Activated T-cell treated with anti-CD3 and anti-CD28 coated beads, Interleukin-2, amount 50 U/mL, for 72 hours (primary cell): ENCODE data around the gene NRF1. TPM values are rescaled to one million over a fixed set of nuclear protein-coding genes. Genes with fewer than 3 reads are reported as not detected.
"Not testable (repeated sequence)": the region's sequence is repeated elsewhere in the genome, so short reads cannot be mapped to it uniquely, and the experiment has no call there.

ENCODE experiments used
- ATAC-seq, 2 donors: fragments of 150-1000 bp; cut with Tn5 transposase; replicated peaks in 1 of 2; 2 replicates each; pipeline ENCODE4 v1.10.0; 2021; ENCODE audit warnings: moderate library complexity in 2 of 2, mild to moderate bottlenecking in 1 of 2
- DNase-seq, 2 donors: peaks; one replicate each; pipeline ENCODE4 v3.0.0; 2021 to 2022; ENCODE audit warnings: mixed read lengths in 1 of 2
- H3K27ac Mint-ChIP-seq: one replicate; pipeline ENCODE4 v1.8.0; 2022; ENCODE audit warnings: mild to moderate bottlenecking, moderate library complexity, mixed read lengths
- H3K27me3 Mint-ChIP-seq: one replicate; pipeline ENCODE4 v1.8.0; 2022; ENCODE audit warnings: low read depth, mixed read lengths
- H3K36me3 Mint-ChIP-seq, 2 donors: one replicate each; pipeline ENCODE4 v1.8.0; 2022; ENCODE audit warnings: mixed read lengths in 2 of 2, mild to moderate bottlenecking in 1 of 2; ENCODE audit not compliant: insufficient read depth in 2 of 2
- H3K4me1 Mint-ChIP-seq: one replicate; pipeline ENCODE4 v1.8.0; 2022; ENCODE audit warnings: low read depth, mixed read lengths
- H3K4me3 Mint-ChIP-seq, 2 donors: one replicate each; pipeline ENCODE4 v1.8.0; 2022; ENCODE audit warnings: mild to moderate bottlenecking in 2 of 2, mixed read lengths in 2 of 2, moderate library complexity in 2 of 2
- H3K9me3 Mint-ChIP-seq, 2 donors: one replicate each; pipeline ENCODE4 v1.8.0; 2022; ENCODE audit warnings: mixed read lengths in 2 of 2
- total RNA-seq, 2 donors: library from RNA; stranded (reverse); gene quantifications; one replicate each; pipeline ENCODE4 v1.2.3, GENCODE V29; 2022

NRF1 gene
- total RNA-seq, 2 donors from 2014 or later, result 22.1 to 25.1 TPM

DNA sequence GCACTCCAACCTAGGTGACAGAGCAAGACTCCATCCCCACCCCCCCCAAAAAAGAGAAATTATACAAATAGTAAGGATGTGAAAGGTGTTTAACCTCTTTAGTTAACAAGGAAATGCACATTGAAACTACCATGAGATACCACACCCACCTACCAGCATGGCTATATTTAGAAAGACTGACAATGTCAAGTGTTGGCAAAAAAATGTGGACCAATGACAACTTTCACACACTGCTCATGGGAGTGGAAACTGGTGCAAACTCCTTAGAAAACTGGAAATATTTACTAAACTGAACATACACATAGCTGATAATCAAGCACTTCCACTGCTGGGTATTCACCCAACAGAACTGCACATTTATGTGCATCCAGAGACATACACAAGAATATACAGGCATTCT lies 23.3 kb upstream of the NRF1 start:
- no peak for DNase-seq
- Mint-ChIP-seq H3K4me3 (no peak overlapping the region), H3K4me1 (no peaks in the 10 kb centered on the region), H3K36me3 (peaks cover 14 to 23% of the 10 kb centered on the region in 2 donors), H3K27me3 (peaks cover 14% of the 10 kb centered on the region), H3K9me3 (peaks cover 3 to 8% of the 10 kb centered on the region in 2 donors), H3K27ac (no peak overlapping the region)
- ATAC-seq, result no peak

DNA sequence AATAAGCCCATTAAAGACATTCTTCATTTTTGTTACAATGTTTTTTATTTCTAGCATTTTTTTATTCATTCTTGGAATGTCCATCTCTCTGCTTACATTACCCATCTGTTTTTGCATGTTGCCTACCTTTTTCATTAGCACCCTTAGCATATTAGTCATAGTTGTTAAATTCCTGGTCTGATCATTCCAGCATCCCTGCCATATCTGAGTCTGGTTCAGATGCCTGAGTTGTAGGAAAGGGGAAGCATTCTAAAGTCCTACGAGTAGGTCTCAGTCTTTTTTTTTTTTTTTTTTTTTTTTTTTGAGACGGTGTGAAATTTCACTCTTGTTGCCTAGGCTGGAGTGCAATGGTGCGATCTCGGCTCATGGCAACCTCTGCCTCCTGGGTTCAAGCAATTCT lies 19.7 kb upstream of the NRF1 start:
- DNase-seq (no peak), ATAC-seq (no peak)
- Mint-ChIP-seq H3K27ac (no peak overlapping the region), H3K27me3 (peaks cover 14% of the 10 kb centered on the region), H3K4me3 (no peak overlapping the region), H3K9me3 (peaks cover 2% of the 10 kb centered on the region in 2 donors), H3K4me1 (no peaks in the 10 kb centered on the region), H3K36me3 (peaks cover 4% of the 10 kb centered on the region in 2 donors)

DNA sequence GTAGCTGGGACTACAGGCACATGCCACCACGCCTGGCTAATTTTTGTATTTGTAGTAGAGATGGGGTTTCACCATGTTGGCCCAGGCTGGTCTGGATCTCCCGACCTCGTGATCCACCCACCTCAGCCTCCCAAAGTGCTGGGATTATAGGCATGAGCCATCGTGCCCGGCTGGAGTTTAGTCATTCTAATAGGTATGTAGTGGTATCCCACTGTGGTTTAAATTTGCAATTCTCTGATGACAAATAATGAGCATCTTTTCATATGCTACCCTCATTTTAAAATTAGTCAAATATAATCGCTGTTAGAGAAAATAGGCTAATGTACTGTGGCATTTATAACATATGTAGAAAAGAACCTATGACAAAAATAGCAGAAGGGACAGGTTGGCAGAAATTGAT lies 15.1 kb upstream of the NRF1 start:
- DNase-seq, H3K27me3 Mint-ChIP-seq, H3K27ac Mint-ChIP-seq, H3K4me1 Mint-ChIP-seq, H3K4me3 Mint-ChIP-seq, H3K36me3 Mint-ChIP-seq, H3K9me3 Mint-ChIP-seq, ATAC-seq: not testable (repeated sequence)

DNA sequence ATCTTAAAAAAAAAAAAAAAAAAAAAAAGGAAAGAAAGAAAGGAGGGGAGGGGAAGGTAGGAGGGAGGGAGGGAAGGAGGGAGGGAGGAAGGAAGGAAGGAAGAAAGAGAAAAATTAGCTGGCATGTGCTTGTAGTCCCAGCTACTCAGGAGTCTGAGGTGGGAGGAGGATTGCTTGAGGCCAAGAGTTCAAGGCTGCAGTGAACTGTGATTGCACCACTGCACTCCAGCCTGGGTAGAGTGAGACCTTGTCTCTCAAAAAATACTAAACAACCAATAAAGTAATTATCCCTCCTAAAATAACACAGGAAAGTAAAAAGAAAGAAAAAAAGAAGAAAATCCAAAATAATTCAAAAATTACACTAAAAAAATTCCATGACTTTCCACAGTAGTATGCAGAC lies 13.8 kb upstream of the NRF1 start:
- H3K4me1 Mint-ChIP-seq, result no peaks in the 10 kb centered on the region
- H3K36me3 Mint-ChIP-seq, result no peaks in the 10 kb centered on the region
- H3K27ac Mint-ChIP-seq, result no peak overlapping the region
- DNase-seq (no peak), ATAC-seq (no peak)
- H3K9me3 Mint-ChIP-seq, result no peaks in the 10 kb centered on the region
- no peak overlapping the region for H3K4me3 Mint-ChIP-seq
- H3K27me3 Mint-ChIP-seq, result no peaks in the 10 kb centered on the region

DNA sequence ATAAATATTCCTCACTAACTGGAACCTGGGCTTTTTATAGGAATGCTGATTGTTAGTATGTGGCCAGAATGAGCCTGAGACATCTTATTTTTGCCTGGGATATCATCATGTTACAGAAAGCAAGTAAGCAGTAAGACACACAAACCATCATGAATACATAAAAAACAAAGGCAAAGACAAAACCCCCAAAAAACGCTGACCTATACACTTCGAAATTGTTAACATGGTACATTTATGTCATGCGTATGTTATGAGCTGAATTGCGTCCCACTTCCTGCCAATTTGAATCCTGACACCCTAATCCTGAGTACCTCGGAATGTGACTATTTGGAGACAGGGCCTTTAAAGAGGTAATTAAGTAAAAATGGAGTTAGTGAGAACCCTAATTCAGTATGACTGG lies 12.3 kb upstream of the NRF1 start:
- Mint-ChIP-seq H3K27me3 (no peaks in the 10 kb centered on the region), H3K27ac (no peak overlapping the region), H3K36me3 (no peaks in the 10 kb centered on the region), H3K4me3 (no peak overlapping the region), H3K4me1 (peaks cover 3% of the 10 kb centered on the region), H3K9me3 (no peaks in the 10 kb centered on the region)
- ATAC-seq (no peak), DNase-seq (no peak)

DNA sequence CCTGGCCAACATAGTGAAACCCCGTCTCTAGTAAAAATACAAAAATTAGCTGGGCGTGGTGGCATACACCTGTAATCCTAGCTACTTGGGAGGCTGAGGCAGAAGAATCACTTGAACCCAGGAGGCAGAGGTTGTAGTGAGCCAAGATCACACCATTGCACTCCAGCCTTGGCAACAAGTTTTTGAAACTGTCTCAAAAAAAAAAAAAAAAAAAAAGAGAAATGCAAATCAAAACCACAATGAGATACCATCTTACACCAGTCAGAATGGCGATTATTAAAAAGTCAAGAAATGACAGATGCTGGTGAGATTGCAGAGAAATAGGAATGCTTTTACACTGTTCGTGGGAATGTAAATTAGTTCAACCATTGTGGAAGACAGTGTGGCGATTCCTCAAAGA lies 7.9 kb upstream of the NRF1 start:
- peaks cover 21% of the 10 kb centered on the region for H3K4me1 Mint-ChIP-seq
- not testable (repeated sequence) for H3K27ac Mint-ChIP-seq

DNA sequence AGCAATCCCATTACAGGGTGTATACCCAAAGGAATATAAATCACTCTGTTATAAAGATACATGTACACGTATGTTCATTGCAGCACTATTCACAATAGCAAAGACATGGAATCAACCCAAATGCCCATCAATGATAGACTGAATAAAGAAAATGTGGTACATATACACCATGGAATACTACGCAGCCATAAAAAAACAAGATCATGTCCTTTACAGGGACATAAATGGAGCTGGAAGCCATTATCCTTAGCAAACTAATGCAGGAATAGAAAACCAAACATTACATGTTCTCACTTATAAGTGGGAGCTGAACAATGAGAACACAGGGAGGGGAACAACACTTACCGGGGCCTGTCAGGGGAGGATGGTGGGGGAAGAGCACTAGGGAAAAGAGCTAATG lies 7.5 kb upstream of the NRF1 start:
- not testable (repeated sequence) for H3K36me3 Mint-ChIP-seq, DNase-seq, H3K27ac Mint-ChIP-seq, ATAC-seq, H3K9me3 Mint-ChIP-seq, H3K4me3 Mint-ChIP-seq, H3K27me3 Mint-ChIP-seq
- H3K4me1 Mint-ChIP-seq, result peaks cover 25% of the 10 kb centered on the region

More for the DNA sequence above, 7.9 kb upstream of the NRF1 start:
- H3K36me3 Mint-ChIP-seq, H3K4me3 Mint-ChIP-seq, H3K27me3 Mint-ChIP-seq, H3K9me3 Mint-ChIP-seq, DNase-seq, ATAC-seq: not testable (repeated sequence)

DNA sequence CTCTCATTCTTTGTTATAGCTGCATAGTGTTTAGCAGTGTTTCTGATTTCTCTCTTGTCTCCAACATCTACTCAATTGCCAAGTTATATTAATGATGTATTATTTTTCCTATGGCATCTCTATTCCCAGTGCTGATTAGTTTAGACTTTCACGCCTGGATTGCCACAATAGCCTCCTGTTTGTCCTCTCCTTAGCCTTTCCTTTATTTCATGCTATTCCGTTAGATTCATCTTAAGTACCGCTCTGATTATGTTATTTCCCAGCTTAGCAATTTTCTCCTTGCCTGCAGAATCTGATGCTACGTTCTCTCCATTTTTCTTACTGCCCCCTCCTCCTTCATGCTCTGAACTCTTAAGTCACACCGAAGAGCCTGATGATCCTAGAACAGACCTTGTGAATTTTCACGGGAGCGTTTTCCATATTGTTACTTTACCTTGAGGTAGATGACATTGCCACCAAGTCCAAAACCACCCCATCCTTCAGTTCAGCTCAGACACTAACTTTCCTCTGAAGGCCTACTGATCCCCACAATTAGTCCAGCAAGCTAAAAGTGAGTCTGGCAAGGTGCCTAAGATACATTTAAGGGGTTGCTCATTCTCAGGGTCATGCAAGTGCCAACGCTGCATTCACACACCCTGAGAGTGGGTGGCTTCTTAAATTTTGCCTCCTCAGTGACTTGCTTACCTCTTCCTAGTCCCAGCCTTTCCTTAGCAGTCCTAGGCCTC lies 6.6 kb upstream of the NRF1 start:
- H3K36me3 Mint-ChIP-seq, result peaks cover 3 to 13% of the 10 kb centered on the region in 2 donors
- H3K27ac Mint-ChIP-seq, result no peak overlapping the region
- DNase-seq (no peak), ATAC-seq (no peak)
- no peaks in the 10 kb centered on the region for H3K9me3 Mint-ChIP-seq
- H3K4me1 Mint-ChIP-seq, result peaks cover 33% of the 10 kb centered on the region
- no peaks in the 10 kb centered on the region for H3K27me3 Mint-ChIP-seq
- no peak overlapping the region for H3K4me3 Mint-ChIP-seq

DNA sequence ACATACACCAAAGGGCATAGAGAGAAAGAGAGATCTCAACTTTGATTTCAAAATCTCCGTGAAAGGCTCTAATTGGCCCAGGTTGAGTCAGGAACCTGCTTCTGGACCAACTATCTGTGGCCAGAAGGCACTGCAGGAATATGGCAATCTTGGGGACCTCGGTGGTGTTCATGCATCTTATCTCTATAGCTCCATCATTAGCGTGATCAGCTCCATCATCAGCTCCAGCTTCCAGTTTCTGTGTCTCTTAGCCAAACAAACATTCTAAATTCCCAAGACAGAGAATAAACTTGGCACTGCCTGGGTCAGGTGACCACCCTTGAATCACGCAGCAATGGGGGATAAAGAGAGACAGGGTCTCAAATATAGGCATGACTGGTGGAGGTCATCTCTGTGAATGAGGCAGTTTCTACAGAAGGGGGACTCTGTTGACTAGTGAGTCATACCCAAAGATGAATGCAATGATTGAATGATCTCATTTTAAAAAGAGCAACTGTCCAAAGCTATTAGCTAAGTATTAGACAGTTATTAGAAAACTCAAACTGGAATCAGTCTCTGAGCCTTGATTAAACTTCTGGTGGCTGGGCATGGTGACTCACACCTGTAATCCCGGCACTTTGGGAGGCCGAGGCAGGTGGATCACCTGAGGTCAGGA lies 5.4 kb upstream of the NRF1 start:
- DNase-seq, result no peak
- Mint-ChIP-seq H3K9me3 (no peaks in the 10 kb centered on the region), H3K27ac (no peak overlapping the region), H3K4me3 (no peak overlapping the region), H3K4me1 (peaks cover 37% of the 10 kb centered on the region), H3K27me3 (no peaks in the 10 kb centered on the region), H3K36me3 (peaks cover 5 to 13% of the 10 kb centered on the region in 2 donors)
- ATAC-seq, result no peak

DNA sequence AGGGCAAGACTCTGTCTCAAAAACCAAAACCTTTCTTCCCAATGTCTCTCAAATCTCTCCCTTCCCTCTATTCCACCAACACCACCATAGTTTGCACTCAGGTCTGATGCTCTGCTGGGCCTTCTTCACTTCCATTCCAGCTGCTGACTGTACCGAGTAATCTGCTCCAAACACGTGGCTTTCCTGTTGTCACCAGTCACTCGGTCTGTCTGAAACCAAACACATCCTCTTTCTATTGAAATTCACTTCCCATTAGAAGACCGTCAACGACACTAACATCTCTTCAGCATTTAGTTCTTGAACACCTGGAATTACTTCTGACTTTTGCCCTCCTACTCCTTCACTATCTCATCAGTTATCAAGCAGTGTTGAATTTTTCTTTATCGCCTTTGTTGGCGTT lies 4.7 kb upstream of the NRF1 start:
- peaks cover 6 to 13% of the 10 kb centered on the region in 2 donors for H3K36me3 Mint-ChIP-seq
- H3K4me3 Mint-ChIP-seq, result no peak overlapping the region
- peak overlapping the region; percentile 7 for H3K27ac Mint-ChIP-seq
- peaks cover 37% of the 10 kb centered on the region for H3K4me1 Mint-ChIP-seq
- no peaks in the 10 kb centered on the region for H3K9me3 Mint-ChIP-seq
- no peak for ATAC-seq
- no peaks in the 10 kb centered on the region for H3K27me3 Mint-ChIP-seq
- no peak for DNase-seq

DNA sequence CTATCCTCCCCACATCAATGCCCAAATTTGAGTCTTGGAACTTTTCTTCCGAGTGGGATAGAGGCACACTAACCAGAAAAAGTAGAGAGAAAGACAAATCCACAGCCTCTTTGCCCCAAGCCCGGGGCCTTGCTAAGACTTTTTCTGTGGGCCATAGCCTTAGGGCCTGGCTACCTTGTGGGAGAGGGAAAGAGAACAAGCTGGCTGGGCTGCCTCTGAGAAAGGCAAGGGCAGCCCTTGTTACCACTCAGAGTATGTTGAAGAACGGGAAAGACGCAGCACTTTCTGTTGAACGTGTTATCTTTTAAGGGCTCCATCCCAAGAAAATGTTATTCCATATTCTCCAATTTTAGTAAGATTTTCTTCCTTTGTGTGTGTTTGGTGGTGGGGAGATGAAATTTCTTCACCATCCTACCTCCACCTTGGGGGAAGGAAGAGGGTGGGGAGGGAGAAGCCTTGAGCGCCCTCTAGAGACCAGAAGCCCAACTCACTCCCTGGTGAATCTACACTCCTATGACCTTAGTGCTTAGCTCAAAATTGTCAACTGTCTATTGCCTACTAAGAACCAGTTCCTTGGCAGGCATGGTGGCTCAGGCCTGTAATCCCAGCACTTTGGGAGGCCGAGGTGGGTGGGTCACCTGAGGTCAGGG lies 3.9 kb upstream of the NRF1 start:
- H3K36me3 Mint-ChIP-seq, result peaks cover 6 to 13% of the 10 kb centered on the region in 2 donors
- DNase-seq (peak; percentile 57 to 63), ATAC-seq (no peak)
- peak overlapping the region; percentile 7 for H3K27ac Mint-ChIP-seq
- H3K4me3 Mint-ChIP-seq, result no peak overlapping the region
- H3K27me3 Mint-ChIP-seq, result no peaks in the 10 kb centered on the region
- peaks cover 40% of the 10 kb centered on the region for H3K4me1 Mint-ChIP-seq
- H3K9me3 Mint-ChIP-seq, result no peaks in the 10 kb centered on the region

DNA sequence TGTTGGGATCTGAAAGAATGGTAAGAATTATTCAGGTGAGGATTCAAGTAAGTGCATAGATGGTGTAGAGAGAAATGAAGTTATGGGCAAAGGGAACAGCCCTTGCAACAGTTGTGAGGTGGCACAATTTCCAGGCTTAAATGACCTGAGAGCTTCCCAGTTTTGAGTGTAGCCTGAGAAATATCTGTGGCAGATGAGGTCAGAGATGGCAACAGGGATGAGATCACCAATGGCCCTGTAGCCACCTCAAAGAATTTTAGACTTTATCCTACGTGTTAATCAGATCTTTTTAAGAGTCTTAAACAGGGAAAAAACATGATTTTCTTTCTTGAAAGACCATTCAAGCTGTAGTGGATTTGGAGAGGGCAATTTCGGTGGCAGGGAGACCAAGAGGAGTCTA lies 1.9 kb upstream of the NRF1 start:
- no peak for DNase-seq
- no peak for ATAC-seq
- Mint-ChIP-seq H3K4me1 (peaks cover 57% of the 10 kb centered on the region), H3K36me3 (peaks cover 8 to 13% of the 10 kb centered on the region in 2 donors), H3K4me3 (peak overlapping the region; percentile 94 to 95), H3K9me3 (no peaks in the 10 kb centered on the region), H3K27ac (peak overlapping the region; percentile 96), H3K27me3 (no peaks in the 10 kb centered on the region)

DNA sequence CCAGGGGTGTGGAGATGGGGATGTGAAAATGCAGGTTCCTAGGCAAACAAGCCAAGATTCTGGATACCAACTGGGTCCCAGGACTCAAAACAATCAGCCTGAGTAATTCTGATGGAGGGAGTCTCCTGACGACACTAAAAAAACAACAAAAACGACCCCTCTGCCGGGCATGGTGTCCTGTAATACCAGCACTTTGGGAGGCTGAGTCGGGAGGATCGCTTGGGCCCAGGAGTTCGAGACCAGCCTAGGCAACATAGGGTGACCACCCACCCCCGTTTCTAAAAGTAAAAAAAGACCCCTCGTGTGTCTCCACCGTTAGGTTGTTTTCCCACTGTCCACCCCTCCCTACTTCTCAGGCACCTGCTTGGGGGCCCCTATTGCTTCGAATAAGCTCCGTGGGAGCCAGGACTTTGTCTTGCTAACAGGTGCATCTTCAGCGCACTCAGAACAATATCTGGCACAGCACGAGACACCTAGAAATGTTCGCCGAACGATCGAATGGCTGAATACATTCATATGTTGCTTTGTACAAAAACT lies 743 bp upstream of the NRF1 start:
- Mint-ChIP-seq H3K27ac (peak overlapping the region; percentile 96), H3K36me3 (peaks cover 8 to 13% of the 10 kb centered on the region in 2 donors), H3K27me3 (no peaks in the 10 kb centered on the region), H3K4me3 (peak overlapping the region; percentile 94 to 95), H3K9me3 (no peaks in the 10 kb centered on the region), H3K4me1 (peaks cover 68% of the 10 kb centered on the region)
- DNase-seq, result no peak
- no peak for ATAC-seq
